WERI-Rb-1 (cell line): ENCODE measurements around the gene RALGAPB.

Experiments
- DNase-seq: peaks from one replicate; pipeline ENCODE4 v3.0.0-alpha.2; 2020
- H3K27ac ChIP-seq: fragments of 250-450 bp; sonication (Bioruptor Pico); 2 replicates; pipeline ENCODE4 v1.5.1; 2020; ENCODE audit warnings: mild to moderate bottlenecking, moderate library complexity
- H3K27me3 ChIP-seq: fragments of 250-450 bp; sonication (Bioruptor Pico); 2 replicates; pipeline ENCODE4 v1.5.1; 2021; ENCODE audit warnings: mild to moderate bottlenecking, low read depth, moderate library complexity; ENCODE audit not compliant: insufficient read depth, severe bottlenecking
- H3K36me3 ChIP-seq: fragments of 250-450 bp; sonication (Bioruptor Pico); 2 replicates; pipeline ENCODE4 v1.5.1; 2020; ENCODE audit warnings: mild to moderate bottlenecking, moderate library complexity
- H3K4me3 ChIP-seq: 2 replicates; pipeline ENCODE4 v1.5.1; 2011; ENCODE audit warnings: low read depth, mild to moderate bottlenecking, control low read depth, low read length
- H3K9me3 ChIP-seq: fragments of 250-450 bp; sonication (Bioruptor Pico); 2 replicates; pipeline ENCODE4 v1.5.1; 2021; ENCODE audit warnings: mild to moderate bottlenecking, moderate library complexity; ENCODE audit not compliant: severe bottlenecking
- CTCF ChIP-seq: IDR thresholded peaks from 2 replicates; pipeline ENCODE4 v1.5.1; 2011; ENCODE audit warnings: low read depth, mild to moderate bottlenecking, control low read depth, inconsistent platforms, low read length

The RALGAPB gene

GRCh38 chr20:38555395-38555794 lies 82.8 kb downstream of the RALGAPB start:
- DNase-seq, result no peak
- Histone ChIP-seq H3K36me3 (peaks cover 77% of the 10 kb centered on the region), H3K4me3 (no peak overlapping the region)

GRCh38 chr20:38557174-38557573 lies 84.5 kb downstream of the RALGAPB start:
- TF ChIP-seq CTCF, result no peak
- Histone ChIP-seq H3K4me3 (no peak overlapping the region), H3K36me3 (peaks cover 60% of the 10 kb centered on the region), H3K9me3 (no peaks in the 10 kb centered on the region), H3K27ac (no peak overlapping the region), H3K27me3 (no peaks in the 10 kb centered on the region)
- DNase-seq, result no peak

More at GRCh38 chr20:38555395-38555794, 82.8 kb downstream of the RALGAPB start:
- H3K27ac ChIP-seq, result no peak overlapping the region
- no peak for TF ChIP-seq CTCF
- no peaks in the 10 kb centered on the region for H3K27me3 ChIP-seq
- H3K9me3 ChIP-seq, result no peaks in the 10 kb centered on the region

- Histone ChIP-seq H3K27ac (no peak overlapping the region), H3K27me3 (no peaks in the 10 kb centered on the region), H3K4me3 (no peak overlapping the region), H3K9me3 (no peaks in the 10 kb centered on the region), H3K36me3 (peaks cover 48% of the 10 kb centered on the region)
- DNase-seq, result no peak
- TF ChIP-seq CTCF, result no peak
Measured at GRCh38 chr20:38558596-38559360, 86.1 kb downstream of the RALGAPB start.

- no peak overlapping the region for H3K27ac ChIP-seq
- H3K36me3 ChIP-seq, result peaks cover 40% of the 10 kb centered on the region
- no peak for DNase-seq
- no peak overlapping the region for H3K4me3 ChIP-seq
- no peak for TF ChIP-seq CTCF
- no peaks in the 10 kb centered on the region for H3K9me3 ChIP-seq
- no peaks in the 10 kb centered on the region for H3K27me3 ChIP-seq
Measured at GRCh38 chr20:38559764-38560163, 87.1 kb downstream of the RALGAPB start.

GRCh38 chr20:38563802-38564431 lies 91.3 kb downstream of the RALGAPB start:
- no peaks in the 10 kb centered on the region for H3K9me3 ChIP-seq
- DNase-seq, result no peak
- H3K36me3 ChIP-seq, result peaks cover 20% of the 10 kb centered on the region
- no peaks in the 10 kb centered on the region for H3K27me3 ChIP-seq
- no peak for TF ChIP-seq CTCF
- H3K27ac ChIP-seq, result no peak overlapping the region
- H3K4me3 ChIP-seq, result no peak overlapping the region

- Histone ChIP-seq H3K4me3 (no peak overlapping the region), H3K9me3 (no peaks in the 10 kb centered on the region), H3K27me3 (no peaks in the 10 kb centered on the region), H3K36me3 (peaks cover 13% of the 10 kb centered on the region), H3K27ac (no peak overlapping the region)
- TF ChIP-seq CTCF, result no peak
- DNase-seq, result no peak
Measured at GRCh38 chr20:38564680-38565079, 92.0 kb downstream of the RALGAPB start.
